HG03571 (cell line): ENCODE data around the gene INO80C.

ENCODE experiments used
- ATAC-seq: cut with Tn5 transposase; IDR thresholded peaks from one replicate; pipeline ENCODE4 v1.9.1; 2021; ENCODE audit not compliant: unreplicated experiment

Gene INO80C

DNA sequence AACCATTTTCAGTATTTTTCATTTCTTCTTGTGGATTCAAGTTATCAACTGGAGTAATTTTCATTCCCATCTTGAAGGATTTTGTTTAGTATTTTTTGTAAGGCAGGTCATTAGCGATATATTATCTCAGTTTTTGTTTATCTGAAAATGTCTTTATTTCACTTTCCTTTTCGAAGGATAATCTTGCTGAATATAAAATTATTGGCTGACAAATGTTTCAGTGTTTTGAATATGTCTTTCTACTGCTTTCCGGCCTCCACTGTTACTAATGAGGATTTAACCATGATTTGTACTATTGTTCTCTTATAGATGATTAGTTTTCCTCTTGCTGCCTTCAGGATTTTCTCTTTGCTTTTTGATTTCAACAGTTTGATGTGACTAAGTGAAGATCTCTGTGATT lies 62.4 kb downstream of the INO80C start:
- no peak for ATAC-seq

DNA sequence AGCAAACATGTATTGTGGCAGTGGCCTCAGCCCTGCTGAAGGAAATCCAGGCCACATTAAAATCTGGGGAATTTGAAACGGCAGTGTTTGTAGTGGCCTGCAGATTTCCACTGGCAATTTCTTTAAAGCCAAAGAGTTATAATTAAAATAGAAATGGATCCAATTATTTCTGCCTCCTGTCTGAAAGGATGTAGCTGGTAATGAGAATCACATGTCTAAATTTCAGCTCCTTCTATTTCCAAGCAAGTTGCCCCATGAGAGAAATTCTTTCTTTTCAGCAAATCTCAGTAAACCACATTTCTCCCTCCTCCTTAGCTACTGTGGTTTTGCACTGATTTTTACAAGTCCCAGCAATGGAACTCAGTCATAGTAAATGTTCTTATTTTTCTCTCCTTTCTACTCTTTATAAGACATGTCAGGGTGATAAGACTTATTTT lies 65.2 kb downstream of the INO80C start:
- no peak for ATAC-seq

DNA sequence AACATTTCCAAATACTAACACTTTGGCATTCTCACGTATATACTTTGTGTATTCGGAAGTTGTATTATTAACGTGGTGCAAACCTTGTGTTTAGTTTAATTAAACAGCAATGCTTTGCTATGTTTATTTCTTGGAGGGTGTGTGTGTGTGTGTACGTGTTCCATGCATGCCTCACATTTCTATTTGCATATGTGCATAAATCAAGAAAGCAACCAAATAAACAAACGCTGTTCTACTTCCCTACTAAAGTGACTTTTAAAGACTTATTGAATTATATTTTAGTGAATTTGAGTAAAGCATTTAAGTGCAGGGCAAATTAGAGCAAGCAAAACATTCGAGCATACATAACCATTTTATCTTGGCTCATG lies 66.4 kb downstream of the INO80C start:
- ATAC-seq = no peak

DNA sequence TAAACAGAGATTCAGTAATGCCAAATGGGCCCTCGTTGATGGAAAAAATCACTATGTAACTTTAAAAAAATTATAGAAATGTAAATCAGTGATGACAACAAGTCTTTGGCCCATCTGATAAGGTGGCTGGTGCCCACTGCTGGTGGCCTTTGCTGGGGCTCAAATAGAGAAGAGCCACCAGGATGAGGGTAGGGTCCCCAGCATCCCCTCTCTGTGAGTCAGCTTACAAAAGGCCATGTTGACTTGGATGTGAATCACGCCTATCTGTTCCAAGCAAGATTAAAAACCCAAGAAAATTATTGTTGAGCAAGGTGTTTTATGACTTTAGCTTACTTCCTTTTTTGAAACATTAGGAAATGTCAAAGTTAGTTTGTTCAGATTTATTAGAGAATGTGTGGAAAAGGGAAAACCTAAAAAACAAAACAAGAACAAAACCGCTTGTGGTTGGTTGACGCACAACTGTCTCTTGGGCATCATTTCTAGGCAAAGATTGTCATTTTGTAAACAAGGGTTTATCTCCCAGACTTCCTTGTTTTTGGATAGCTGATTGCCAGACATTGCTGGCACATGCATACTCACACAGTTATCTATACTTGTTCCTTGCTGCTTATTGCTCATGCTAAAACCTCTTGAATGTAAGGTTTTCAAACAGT lies 66.9 kb downstream of the INO80C start:
- ATAC-seq = no peak

DNA sequence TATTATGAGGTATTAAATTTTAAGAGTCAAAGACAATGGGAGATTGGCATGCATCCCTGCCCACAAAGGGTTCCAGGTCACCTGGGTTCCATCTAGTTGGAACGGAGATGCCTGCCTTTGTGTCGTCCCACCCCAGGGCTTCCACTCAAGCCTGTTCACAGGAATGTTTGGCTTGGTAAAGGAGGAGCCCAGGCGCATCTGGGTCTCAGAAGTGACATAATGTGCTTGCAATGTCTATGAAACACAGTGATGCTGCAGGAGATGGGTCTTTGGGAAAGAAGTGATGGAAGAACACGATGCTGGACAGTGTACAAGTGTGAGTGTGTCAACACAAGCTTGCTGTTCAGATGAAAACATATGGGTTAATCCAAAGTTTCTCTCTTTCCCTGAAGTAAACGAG lies 71.0 kb downstream of the INO80C start:
- no peak for ATAC-seq

DNA sequence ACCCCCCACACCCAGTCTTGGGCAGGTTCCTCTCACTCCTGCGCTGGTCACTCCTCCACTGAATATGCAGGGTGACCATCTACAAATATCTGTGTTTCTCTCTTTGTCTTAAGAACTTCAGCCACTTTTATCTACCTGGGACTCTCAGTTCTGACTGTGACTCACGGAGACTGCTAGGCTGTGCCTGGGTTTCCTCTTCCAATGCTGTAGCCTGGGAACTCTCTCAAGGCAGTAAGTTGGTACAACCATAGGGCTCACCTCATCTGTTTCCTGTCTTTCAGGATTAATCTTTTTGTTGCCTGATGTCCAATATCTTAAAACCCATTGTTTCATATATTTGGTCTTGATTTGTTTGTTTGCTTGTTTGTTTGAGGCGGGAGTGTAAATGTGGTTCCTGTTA lies 73.4 kb downstream of the INO80C start:
- no peak for ATAC-seq

DNA sequence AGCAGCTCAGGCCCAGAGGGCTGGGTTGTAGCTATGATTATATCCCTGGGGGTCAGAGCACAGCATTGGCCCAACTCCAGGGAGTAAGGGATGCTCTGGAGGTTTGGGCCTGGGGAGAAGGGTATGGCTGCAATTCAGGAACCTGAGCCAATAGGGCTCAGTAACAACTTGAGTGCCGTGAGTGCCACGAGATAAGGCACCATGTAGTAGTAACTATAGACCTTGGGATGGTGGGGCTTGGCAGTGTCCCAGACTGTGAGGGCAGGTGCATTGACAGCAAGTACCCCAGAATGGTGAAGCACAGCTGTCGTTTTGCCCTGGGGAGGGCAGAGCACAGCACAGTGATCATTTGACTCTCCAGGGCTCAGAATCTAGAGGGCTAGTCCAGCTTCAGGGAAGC lies 75.5 kb downstream of the INO80C start:
- no peak for ATAC-seq

DNA sequence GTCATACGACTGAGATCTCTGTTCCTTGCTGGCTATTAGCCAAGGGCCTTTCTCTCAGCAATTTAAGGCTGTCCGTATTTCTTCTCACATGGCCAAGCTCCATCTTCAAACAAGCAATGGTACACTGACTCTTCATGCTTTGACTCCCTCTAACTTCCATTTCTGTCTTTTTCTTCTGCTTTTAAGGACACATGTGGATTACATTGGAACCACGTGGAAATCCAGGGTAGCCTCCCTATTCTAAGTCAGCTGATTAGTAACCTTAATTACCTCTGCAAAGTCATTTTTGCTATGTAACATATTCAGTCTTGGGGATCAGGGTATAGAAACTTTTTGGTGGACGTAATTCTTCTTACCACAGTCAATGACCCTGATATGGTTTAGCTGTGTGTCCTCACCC lies 79.2 kb downstream of the INO80C start:
- no peak for ATAC-seq
